Sciatic nerve (tissue), 2 donors: Measurements from ENCODE around the gene WNT7B. TPM values are rescaled to one million over a fixed set of nuclear protein-coding genes. Genes with fewer than 3 reads are reported as not detected.

Experiments
- ATAC-seq: fragments of 200-7000 bp; cut with Tn5 transposase; one replicate; pipeline ENCODE4 v1.9.1; 2020; ENCODE audit warnings: mild to moderate bottlenecking, moderate library complexity
- DNase-seq: peaks from one replicate; pipeline ENCODE4 v3.0.0-alpha.2; 2020; ENCODE audit warnings: low spot score
- intact Hi-C: fragments of 100-400 bp; cut with DNase I; formaldehyde crosslinking; loops from one replicate; pipeline ENCODE4 v1.14.2; 2022
- total RNA-seq: library from RNA; stranded (reverse); fragmentation: NEBNext Ultra II Directional; extraction: Animal tissue kit (Norgen Biotek cat#: 25700); gene quantifications from one replicate; pipeline ENCODE4 v1.2.1, GENCODE V29; 2021
- donor health status: DM: no; HTN: no; CAD: no.
- donor health status: DM: no; HTN: no; CAD: no.

The WNT7B gene
- total RNA-seq, 1 donor from 2014 or later: not detected

- DNase-seq: peak; percentile 25
- ATAC-seq: no peak
- intact Hi-C loops: no loop called here
These were observed 89.5 kb downstream of the WNT7B start for GRCh38 chr22:45887202-45888131.

- intact Hi-C loops: no loop called here
- DNase-seq (peak; percentile 40), ATAC-seq (no peak)
These were observed 90.4 kb downstream of the WNT7B start for GRCh38 chr22:45886540-45886939.

DNA sequence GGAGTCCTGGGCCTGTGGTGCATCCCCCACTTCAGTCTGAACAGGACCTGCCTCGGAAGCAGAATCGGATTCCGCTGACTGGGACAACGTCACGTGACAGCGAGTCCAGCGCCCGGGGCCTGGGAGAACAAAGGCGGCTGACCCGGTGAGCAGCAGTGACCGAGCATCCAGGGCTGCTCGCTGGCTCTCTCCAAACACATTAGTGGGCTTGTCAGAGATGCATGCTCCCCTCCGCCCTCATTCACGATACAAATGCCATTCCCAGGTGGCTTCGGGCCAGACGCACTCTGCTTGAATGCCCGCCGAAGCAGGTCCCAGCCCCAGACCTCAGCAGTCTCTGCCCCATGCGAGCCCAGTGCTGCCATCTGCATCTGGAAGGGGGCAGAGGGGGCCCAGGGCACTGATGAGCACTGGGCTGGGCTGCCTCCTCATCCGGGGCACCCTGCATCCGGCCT lies 91.0 kb downstream of the WNT7B start:
- ATAC-seq (no peak), DNase-seq (peak; percentile 52)
- intact Hi-C loops: no loop called here

GRCh38 chr22:45885171-45885840 lies 91.7 kb downstream of the WNT7B start:
- DNase-seq (peak; percentile 26), ATAC-seq (no peak)
- intact Hi-C loops: no loop called here

DNA sequence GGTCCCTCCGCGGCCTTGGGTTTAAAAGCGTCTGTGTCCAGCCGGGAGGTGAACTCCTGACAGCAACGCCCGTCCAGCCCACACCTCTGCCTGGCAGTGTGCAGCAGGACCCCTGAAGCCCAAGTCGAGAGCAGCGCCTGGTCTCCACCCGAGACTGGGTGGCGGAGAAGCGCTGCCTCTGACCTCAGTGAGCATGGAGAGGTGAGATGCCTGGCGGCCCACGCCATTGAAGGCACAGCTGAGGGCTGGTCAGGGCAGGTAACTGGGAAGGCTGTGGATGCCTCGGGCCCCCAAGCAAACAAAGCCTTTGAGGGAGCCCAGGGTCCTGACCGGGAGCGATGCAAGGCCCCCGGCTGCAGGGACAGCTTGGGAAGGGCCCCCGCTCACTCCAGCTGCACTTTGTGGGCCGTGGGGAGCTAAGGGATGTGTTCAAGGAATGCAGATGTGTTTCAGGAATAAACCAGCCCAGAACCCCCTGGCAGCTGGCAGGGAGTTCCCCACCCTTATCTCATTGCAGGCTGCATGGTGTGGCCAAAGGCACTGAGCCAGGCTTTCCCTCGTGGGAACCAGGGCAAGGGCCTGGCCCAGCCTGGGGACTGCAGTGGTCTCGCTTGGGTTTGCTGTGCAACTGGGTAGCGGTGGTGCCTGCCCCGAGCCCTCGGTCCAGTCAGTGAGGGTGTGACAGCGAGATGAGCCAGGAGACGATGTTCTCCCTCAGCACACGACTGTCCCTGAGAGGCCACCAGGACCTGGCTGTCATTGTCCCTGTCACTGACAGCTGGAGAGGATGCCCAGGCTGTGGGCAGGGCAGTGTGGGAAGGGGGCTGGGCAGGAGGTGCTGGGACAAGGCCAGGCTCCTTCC lies 92.5 kb downstream of the WNT7B start:
- no peak for ATAC-seq
- intact Hi-C loops: no loop called here
- peak; percentile 47 for DNase-seq

DNA sequence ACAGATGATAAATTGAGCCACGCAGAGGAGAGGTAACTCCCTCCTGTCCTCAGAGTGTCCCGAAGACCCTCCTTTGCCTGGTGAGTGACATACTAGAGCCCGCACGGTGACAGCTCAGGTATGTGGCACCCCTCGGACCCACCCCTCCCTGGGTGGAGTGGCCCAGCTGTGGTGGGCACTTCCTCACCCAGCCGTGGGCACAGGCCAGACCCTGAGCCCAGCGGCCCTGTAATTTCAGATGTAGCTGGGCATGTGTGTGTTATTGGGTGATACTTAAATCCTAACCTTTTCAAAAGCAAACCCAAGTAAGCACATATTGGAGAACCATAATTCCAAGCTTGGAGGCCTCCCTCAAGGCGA lies 93.2 kb downstream of the WNT7B start:
- no peak for ATAC-seq
- DNase-seq: no peak
- intact Hi-C loops: no loop called here

DNA sequence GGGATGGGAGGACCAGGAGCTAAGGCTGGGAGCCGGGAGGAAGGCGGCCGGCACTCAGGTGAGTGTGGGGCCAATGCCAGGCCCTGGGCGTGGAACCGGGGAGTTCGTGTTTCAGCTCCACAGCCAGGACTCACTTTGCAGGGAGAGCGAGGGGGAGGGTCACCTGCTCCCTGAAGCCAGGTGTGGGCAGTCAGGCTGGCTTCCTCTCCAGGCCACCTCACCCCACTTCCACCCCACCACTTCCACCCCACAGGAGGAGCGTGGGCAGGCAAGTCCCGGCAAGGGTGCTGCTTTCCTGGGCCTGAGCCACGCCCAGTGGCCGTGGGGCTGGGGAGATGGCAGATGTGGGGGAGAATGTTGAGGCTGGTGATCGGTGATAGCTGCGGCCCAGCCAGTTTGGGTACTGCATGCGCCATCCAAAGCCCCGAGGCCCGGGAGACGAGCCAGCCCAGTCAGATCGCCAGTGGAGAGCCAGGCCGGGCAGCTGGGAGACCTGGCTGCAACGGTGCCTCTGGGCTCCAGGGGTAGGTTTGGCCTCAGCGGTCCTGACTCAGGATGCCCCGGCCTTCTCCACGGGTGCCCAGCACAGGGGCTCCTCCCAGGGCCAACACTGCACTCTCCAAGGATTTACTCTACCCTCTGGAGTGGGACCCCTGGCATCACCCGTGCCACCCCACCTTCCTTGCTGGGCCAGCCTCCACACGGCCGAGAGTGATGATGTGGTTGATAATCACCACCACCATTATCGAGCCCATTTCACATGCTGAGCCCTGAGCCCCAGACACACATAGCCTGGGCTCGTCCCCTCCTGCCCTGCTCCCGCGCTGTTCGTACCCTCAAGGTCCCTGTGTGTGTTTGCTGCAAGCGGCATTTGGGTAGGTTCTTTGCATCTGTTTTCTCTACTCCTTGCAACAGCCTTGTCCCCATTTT lies 93.8 kb downstream of the WNT7B start:
- DNase-seq: peak; percentile 51
- intact Hi-C loops: no loop called here
- ATAC-seq: no peak

GRCh38 chr22:45881524-45881875 lies 95.5 kb downstream of the WNT7B start:
- DNase-seq: peak; percentile 37
- ATAC-seq: no peak
- intact Hi-C loops: no loop called here

- peak; percentile 51 for DNase-seq
- intact Hi-C loops: no loop called here
- peak; percentile 20 for ATAC-seq
These were observed 96.0 kb downstream of the WNT7B start for GRCh38 chr22:45880716-45881523.

GRCh38 chr22:45880091-45880715 lies 96.8 kb downstream of the WNT7B start:
- DNase-seq (peak; percentile 53), ATAC-seq (peak; percentile 20)
- intact Hi-C loops: no loop called here

DNA sequence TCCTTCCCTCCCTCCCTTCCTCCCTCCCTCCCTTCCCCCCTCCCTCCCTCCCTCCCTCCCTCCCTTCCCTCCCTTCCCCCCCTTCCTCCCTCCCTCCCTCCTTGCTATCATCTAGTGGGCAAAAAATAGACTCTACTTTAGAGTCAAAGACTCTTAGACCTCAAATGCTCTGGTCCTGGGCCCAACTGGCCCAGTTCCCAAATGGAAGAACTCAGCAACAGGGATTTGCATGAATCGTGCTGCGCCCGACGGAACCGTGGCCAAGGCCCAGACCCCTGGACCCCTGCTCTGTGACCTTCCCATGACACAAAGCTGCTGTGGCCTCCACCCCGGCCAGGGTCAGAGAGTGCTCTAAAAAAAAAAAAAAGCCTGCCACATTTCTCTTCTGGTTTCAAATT lies 97.4 kb downstream of the WNT7B start:
- ATAC-seq: no peak
- peak; percentile 54 for DNase-seq
- intact Hi-C loops: no loop called here

GRCh38 chr22:45878901-45879551 lies 97.9 kb downstream of the WNT7B start:
- DNase-seq (peak; percentile 48), ATAC-seq (no peak)
- intact Hi-C loops: no loop called here

- peak; percentile 50 for DNase-seq
- intact Hi-C loops: no loop called here
- ATAC-seq: no peak
These were observed 98.7 kb downstream of the WNT7B start for GRCh38 chr22:45878051-45878781.

GRCh38 chr22:45877651-45878050 lies 99.3 kb downstream of the WNT7B start:
- DNase-seq (peak; percentile 48), ATAC-seq (no peak)

DNA sequence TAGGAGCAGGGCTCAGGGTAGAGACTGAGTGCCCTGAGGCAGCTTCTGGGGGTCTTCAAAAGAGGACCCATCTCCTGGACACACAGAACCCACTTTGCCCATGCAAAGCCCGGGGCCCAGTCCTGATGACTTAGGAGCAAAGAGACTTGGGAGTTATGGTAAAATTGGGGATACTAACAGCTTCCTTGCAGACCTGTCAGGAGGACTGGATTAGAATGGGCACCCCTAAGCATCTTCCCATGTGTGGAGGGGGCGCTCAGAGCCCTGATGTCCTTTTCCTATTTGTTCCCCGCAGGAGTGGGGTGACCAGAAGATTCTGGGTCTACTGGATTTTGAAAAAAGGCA lies 100.0 kb downstream of the WNT7B start:
- peak; percentile 14 for DNase-seq
- intact Hi-C loops: no loop called here
- ATAC-seq: no peak

More at GRCh38 chr22:45877651-45878050, 99.3 kb downstream of the WNT7B start:
- intact Hi-C loops: no loop called here
